ENCODE results near the gene OAS1. TPM values are rescaled to one million over a fixed set of nuclear protein-coding genes. Genes with fewer than 3 reads are reported as not detected.
"Not testable (repeated sequence)": the region's sequence is repeated elsewhere in the genome, so short reads cannot be mapped to it uniquely, and the experiment has no call there.

Gene OAS1
- total and polyA plus RNA-seq, 9 of the 15 experiments (the other 6 are each of a cell fraction or from before 2014, with no cell fraction given) = 0.06 to 0.25 TPM; not detected in 7

DNA sequence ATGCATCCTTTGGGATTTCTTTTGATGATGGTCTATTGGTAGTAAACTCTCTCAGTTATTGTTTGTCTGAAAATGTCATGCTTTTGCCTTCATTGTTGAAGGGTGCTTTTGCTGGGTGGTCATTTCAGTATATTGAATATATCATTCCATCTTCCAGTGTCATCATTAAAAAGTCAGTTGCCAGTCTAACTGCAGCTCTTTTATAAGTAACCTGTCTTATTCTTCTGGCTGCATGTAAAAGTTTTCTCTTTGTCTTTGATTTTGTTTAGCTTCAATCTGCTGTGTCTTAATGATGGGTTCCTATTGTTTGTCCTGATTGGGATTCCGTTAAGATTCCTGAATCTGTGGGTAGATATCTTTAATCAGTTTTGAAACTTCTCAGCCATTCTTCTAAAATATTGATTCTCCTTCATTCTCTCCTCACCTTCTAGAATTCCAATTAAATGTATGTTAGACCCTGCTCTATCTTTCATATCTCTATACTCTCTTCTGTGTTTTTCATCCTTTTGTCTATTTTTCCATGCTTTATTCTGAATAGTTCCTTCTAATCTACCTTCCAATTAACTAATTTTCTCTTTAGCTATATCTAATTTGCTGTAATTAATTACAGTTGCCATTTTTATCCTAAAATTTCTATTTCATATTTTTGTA lies 6.4 kb downstream of the OAS1 start:
- Histone ChIP-seq H3K9ac (ENCODE audit: insufficient read depth in 1 of 2, low read depth in 2 of 2, low read length in 2 of 2) (no peak overlapping the region), H3K27ac (ENCODE audit: extremely low read depth, low read depth, low read length) (no peak overlapping the region), H3K9me1 (ENCODE audit: control insufficient read depth, insufficient read depth, low read length) (no peaks in the 10 kb centered on the region), H3K27me3 (ENCODE audit: control insufficient read depth in 2 of 2, insufficient read depth in 2 of 2, low read length in 2 of 2) (peaks cover 0 to 4% of the 10 kb centered on the region in 2 experiments; a peak in 1 of 5 replicates), H3K4me1 (replicated peaks in 1 of 2; ENCODE audit: control insufficient read depth in 2 of 2, insufficient read depth in 2 of 2, low read length in 2 of 2) (no peaks in the 10 kb centered on the region), H3K9me3 (replicated peaks; ENCODE audit: control insufficient read depth, insufficient read depth, low read depth, low read length) (0 out of 2 replicates have a peak, but pooled peaks cover 2% of the 10 kb centered on the region), H4K20me1 (replicated peaks; ENCODE audit: control insufficient read depth, insufficient read depth, low read length) (no peaks in the 10 kb centered on the region), H3K4me2 (ENCODE audit: insufficient read depth, low read length) (no peak overlapping the region), H3K4me3 (no peak overlapping the region), H2AFZ (ENCODE audit: low read depth, low read length) (no peak overlapping the region), H3K36me3 (ENCODE audit: control insufficient read depth, insufficient read depth, low read length) (no peaks in the 10 kb centered on the region), H3K79me2 (ENCODE audit: control insufficient read depth, insufficient read depth, low read length) (no peaks in the 10 kb centered on the region)
- no peak for TF ChIP-seq BRF2 (IDR thresholded peaks at IDR 0.05; ENCODE audit: borderline replicate concordance, insufficient read depth, insufficient read length)
- peak; percentile 46 for TF ChIP-seq RBM25 (IDR thresholded peaks at IDR 0.05; ENCODE audit: low read depth, low read length, severe bottlenecking)
- TF ChIP-seq ZNF280A (IDR thresholded peaks at IDR 0.05; ENCODE audit: low read depth, partially characterized antibody) = peak; percentile 65
- TF ChIP-seq XRCC3 (IDR thresholded peaks at IDR 0.05) = 0 out of 2 replicates have a peak, but pooled peaks have one; percentile 18
- 0 out of 2 replicates have a peak, but pooled peaks have one; percentile 69 for TF ChIP-seq TRIM28 (IDR thresholded peaks at IDR 0.05)
- TF ChIP-seq, protein P1, sequence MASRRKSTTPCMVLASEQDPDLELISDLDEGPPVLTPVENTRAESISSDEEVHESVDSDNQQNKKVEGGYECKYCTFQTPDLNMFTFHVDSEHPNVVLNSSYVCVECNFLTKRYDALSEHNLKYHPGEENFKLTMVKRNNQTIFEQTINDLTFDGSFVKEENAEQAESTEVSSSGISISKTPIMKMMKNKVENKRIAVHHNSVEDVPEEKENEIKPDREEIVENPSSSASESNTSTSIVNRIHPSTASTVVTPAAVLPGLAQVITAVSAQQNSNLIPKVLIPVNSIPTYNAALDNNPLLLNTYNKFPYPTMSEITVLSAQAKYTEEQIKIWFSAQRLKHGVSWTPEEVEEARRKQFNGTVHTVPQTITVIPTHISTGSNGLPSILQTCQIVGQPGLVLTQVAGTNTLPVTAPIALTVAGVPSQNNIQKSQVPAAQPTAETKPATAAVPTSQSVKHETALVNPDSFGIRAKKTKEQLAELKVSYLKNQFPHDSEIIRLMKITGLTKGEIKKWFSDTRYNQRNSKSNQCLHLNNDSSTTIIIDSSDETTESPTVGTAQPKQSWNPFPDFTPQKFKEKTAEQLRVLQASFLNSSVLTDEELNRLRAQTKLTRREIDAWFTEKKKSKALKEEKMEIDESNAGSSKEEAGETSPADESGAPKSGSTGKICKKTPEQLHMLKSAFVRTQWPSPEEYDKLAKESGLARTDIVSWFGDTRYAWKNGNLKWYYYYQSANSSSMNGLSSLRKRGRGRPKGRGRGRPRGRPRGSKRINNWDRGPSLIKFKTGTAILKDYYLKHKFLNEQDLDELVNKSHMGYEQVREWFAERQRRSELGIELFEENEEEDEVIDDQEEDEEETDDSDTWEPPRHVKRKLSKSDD (conservative IDR thresholded peaks at IDR 0.05; ENCODE audit: low read length) = no peak
- TF ChIP-seq CBX3 (IDR thresholded peaks at IDR 0.05; ENCODE audit: borderline replicate concordance in 1 of 2, low read length in 2 of 2) = peak in 1 of 2 experiments; percentile 47; a peak in 2 of 3 replicates
- FAIRE-seq (no peak), ATAC-seq (no peak), DNase-seq (ENCODE audit: extremely low read depth in 1 of 4, low spot score in 3 of 4) (no peak)
- no TSS peak for BruUV-seq (replicated peaks)
- in situ Hi-C loops (cut with MboI) = no loop called here
- POLR2A ChIA-PET = interaction anchor here (1.3 kb wide), 1 partner anchor 14 kb away, joined by 3 read pairs; no protein-coding TSS in a partner anchor
- WGBS (ENCODE audit: insufficient coverage, low coverage, missing lambda C conversion rate) = 0% methylated on average over 1 of the region's 1 CpG
- intact Hi-C loops (cut with micrococcal nuclease) = no loop called here
- CTCF ChIA-PET (ENCODE audit: low intra/inter-chr PET ratio) = no interaction called here

DNA sequence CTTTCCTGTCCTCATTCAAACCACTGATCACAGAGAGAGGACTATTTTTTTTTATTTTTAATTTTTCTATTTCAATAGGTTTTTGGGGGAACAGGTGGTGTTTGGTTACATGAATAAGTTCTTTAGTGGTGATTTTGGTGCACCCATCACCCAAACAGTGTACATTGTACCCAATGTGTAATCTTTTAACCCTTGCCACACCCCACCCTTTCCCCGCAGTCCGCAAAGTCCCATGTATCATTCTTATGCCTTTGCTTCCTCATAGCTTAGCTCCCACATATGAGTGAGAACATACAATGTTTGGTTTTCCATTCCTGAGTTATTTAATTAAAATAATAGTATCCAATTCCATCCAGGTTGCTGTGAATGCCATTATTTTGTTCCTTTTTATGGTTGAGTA lies 7.1 kb downstream of the OAS1 start:
- POLR2A ChIA-PET = interaction anchor here (1.3 kb wide), 1 partner anchor 15 kb away, joined by 3 read pairs; no protein-coding TSS in a partner anchor
- ATAC-seq; CTCF ChIA-PET (ENCODE audit: low intra/inter-chr PET ratio); BruUV-seq (replicated peaks); H3K4me3 ChIP-seq; H3K9me3 ChIP-seq (replicated peaks; ENCODE audit: control insufficient read depth, insufficient read depth, low read depth, low read length); H3K27ac ChIP-seq (ENCODE audit: extremely low read depth, low read depth, low read length); in situ Hi-C loops (cut with MboI); H3K4me2 ChIP-seq (ENCODE audit: insufficient read depth, low read length); FAIRE-seq; H3K9me1 ChIP-seq (ENCODE audit: control insufficient read depth, insufficient read depth, low read length); DNase-seq (ENCODE audit: extremely low read depth in 1 of 4, low spot score in 3 of 4); H3K9ac ChIP-seq (ENCODE audit: insufficient read depth in 1 of 2, low read depth in 2 of 2, low read length in 2 of 2); H2AFZ ChIP-seq (ENCODE audit: low read depth, low read length); H3K27me3 ChIP-seq (ENCODE audit: control insufficient read depth in 2 of 2, insufficient read depth in 2 of 2, low read length in 2 of 2); H3K36me3 ChIP-seq (ENCODE audit: control insufficient read depth, insufficient read depth, low read length); H3K79me2 ChIP-seq (ENCODE audit: control insufficient read depth, insufficient read depth, low read length); intact Hi-C loops (cut with micrococcal nuclease); H3K4me1 ChIP-seq (replicated peaks in 1 of 2; ENCODE audit: control insufficient read depth in 2 of 2, insufficient read depth in 2 of 2, low read length in 2 of 2); H4K20me1 ChIP-seq (replicated peaks; ENCODE audit: control insufficient read depth, insufficient read depth, low read length): not testable (repeated sequence)
- WGBS (ENCODE audit: insufficient coverage, low coverage, missing lambda C conversion rate) = 42% methylated on average over 2 of the region's 2 CpGs
